ENCODE data around the gene MYLIP.

MYLIP gene

GRCh38 chr6:16145038-16145437, 16.2 kb downstream of the MYLIP start:
- DNase-seq = no peak

GRCh38 chr6:16146028-16146427, 17.1 kb downstream of the MYLIP start:
- DNase-seq = no peak

DNA sequence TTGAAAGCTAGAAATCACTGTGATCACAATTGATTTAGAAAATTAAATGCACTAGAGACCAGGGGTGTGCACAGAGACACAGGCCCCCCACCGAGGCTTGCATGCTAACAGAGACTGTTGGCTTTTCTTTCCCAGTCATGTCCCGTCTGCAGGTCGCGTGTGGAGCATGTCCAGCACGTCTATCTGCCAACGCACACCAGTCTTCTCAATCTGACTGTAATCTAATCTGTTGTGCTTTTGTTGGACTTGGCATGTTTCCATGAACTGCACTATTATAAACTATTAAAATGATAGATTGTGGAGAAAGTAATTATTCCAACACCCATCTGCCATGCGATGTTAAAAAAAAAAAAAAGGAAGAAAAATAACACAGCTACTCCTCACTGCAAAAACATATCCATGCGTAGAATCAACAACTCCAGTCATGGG, 17.7 kb downstream of the MYLIP start:
- DNase-seq = no peak

- no peak for DNase-seq
These were observed 19.6 kb downstream of the MYLIP start for GRCh38 chr6:16148498-16148897.

DNA sequence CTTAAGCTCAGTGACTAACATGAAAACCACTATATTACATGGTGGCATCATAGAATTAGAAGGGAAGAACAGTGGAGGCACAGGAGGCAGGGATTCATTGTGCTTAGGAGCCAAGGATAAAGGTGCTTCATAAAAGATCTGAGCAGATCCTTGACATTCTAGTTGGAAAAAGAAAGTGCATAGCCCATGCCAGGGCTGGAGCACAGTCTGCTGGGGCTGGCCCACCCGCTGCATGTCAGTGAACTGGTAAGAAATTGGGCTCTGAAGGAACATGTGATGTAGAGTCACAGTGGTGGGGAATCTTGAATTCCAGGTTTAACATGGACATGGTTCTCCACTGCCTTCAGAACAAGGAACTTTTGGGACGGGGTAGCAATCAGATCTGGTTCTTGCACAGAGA, 20.4 kb downstream of the MYLIP start:
- no peak for DNase-seq

- DNase-seq = no peak
These were observed 21.2 kb downstream of the MYLIP start for GRCh38 chr6:16150098-16150497.

- DNase-seq = no peak
These were observed 24.4 kb downstream of the MYLIP start for GRCh38 chr6:16153211-16153820.

DNA sequence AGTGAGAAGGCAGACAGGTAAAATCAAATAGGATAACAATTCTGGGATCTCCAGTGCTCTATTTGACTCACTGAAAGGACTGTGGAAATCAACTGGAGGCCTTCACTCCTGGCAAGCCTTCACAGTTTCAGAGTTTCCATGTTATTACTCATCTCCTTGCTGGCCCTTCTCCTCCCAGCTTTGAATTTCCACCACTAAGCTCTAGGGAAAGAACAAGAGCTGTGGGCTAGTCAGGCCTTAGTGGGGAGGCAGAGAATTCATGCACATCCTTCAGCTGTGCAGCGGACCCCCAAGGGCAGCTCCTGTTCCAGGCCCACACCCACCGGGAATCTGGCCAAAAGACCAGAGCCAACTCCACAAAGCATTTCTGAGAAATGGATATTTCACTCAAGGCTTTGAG, 26.0 kb downstream of the MYLIP start:
- DNase-seq = no peak

- no peak for DNase-seq
These were observed 28.6 kb downstream of the MYLIP start for GRCh38 chr6:16157492-16157891.

GRCh38 chr6:16157909-16158308, 29.0 kb downstream of the MYLIP start:
- DNase-seq = no peak

DNA sequence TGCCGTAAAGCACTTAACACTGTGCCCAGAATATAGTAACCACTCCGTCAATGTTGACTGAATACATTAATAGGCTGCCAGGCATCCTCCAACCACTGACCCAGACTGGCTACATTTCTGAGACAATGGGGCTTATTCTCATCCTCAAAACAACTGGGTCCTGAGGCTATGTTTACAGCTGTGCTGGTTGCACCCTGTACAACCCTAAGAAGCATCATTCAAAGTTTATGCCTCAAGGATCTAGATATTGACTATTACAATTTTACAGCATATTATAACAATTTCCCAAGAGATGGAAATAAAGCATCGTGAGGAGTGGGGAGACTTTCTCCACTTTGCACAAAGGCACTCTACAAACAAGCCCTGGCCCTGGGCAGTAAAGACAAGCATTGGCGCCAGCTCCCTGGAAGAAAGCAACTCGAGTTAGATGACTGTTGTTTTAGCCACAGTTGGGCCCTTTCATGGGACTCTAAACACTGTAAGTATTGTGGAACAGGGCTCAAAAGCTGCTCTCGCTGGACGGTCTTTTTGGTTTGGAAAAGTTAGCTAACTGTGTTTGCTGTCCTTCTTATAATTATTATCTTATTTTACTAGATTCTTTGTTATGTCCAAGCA, 30.2 kb downstream of the MYLIP start:
- no peak for DNase-seq

GRCh38 chr6:16160794-16161193, 31.9 kb downstream of the MYLIP start:
- DNase-seq = no peak

DNA sequence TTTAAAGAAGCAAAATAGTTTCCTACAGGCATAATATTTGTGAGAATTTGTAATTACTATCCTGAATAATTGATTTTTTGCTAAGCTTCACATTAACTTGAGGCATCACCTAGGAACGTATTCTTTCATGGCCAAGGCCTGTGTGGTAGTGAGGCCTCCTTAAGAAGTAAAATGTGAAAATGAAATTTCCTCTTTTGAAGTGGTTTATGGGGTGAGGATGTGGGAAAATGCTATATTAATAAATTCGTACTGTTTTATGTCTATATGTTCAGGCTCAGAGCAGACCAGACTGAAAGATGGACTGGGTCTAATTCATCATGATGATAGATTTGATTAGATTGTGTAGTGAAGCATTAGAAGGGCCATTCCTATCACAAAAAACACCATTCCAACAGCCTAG, 33.1 kb downstream of the MYLIP start:
- no peak for DNase-seq

- DNase-seq = no peak
These were observed 34.2 kb downstream of the MYLIP start for GRCh38 chr6:16163066-16163465.

GRCh38 chr6:16163535-16164300, 34.8 kb downstream of the MYLIP start:
- DNase-seq = no peak

GRCh38 chr6:16165641-16166040, 36.8 kb downstream of the MYLIP start:
- no peak for DNase-seq

DNA sequence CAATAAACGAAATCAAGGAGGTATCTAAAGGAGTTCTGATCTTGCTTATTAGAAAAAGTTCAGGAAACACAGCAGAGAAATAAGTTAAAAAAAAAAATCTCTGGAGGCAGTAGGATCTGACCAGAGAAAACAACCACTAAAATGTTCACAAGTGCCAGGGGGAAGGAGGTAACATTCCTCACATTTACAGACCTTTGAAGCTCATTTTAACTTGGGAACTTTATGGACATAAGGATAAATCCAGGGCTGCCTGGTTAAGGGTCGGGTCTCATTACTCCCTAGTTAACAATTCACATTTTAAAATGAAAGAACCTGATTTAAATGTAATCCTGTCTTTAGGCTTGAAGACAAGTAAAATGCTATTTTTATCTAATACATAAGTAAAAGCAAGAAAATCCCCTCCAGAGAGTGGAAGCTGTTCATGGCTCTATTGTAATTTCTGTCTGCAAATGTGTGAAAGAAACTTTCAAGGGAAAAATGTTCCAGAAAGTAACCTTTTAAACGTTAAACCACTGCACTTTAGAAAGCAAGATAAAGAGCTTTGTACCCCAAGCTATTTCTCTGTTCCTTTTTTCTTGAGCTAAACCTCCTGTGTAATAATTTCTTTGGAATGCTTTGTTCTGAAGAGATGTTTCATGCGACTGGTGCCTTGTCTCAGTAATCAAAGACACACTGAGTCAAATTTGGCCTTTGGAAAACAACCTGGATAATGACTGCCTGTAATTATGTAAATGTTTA, 38.2 kb downstream of the MYLIP start:
- DNase-seq = no peak

DNA sequence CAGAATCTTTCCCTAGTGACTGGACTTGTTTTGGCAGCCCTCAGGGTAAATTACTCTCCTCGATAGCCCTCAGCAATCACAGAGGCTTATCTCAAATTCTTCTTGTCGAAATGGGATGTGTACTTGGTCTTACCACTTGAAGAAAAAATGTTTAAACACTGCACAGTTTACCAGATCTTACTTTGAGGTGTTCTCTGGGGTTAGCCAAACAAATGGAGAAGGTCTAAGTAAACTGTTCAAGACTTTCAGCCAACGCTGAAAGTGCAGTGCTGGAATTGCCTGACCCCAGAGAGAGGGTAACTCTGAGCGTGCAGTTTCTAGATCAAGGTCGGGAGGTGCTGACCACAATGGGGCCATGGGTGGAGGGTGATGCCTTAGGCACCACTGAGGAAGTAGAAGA, 39.2 kb downstream of the MYLIP start:
- DNase-seq = no peak

- no peak for DNase-seq
These were observed 40.0 kb downstream of the MYLIP start for GRCh38 chr6:16168858-16169257.

DNA sequence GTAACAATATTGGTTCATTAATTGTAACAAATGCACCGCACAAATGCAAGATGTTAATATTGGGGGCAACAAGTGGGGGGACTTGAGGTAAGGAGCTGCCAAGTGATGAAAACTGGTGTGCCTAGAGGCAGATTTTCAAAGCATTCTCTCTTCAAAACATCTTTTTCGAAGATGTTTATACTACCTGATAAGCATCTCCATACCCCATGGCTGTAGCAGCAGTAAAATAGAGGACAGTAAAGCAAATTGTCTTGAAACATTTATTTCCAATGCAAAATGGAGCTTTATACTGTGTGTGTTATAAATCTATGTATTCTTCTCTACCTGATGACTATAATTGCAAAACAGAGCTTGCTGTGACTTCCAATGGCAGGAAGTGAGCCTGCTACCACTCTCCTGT, 42.5 kb downstream of the MYLIP start:
- DNase-seq = no peak

DNA sequence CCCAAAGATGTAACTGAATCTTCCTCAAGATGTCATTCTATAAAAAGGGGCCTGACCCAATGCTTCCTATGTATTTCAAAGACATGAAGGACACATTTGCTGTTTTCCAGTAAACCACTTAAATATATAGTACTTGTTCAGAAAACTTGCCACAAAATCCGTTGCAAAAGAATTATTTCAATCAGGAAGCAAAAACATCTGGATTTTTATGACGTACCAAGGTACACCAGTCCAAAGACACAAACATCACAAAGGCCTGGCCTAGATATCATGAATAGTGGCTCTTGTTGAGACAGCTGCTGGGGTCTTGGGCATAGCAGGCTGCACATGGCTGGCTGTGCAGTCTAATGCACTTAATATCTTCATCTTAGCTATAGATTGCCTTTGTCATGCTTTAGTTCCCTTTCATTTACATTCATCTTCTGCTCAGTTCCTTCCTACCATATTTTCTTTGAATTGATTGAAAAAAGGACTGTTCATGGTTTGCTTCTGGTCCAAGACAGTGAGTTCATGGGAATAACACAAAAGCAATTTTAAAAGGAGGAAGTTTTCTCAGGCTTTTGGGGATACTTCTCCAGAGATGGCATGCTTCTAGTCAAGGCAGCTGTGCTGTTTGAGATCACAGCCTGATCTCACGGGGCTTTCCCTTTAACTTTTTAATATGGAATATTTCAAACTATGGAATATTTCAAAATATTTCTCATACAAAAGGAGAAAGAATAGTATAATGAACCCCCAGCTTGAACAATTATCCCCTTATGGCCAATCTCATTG, 44.5 kb downstream of the MYLIP start:
- DNase-seq = no peak

- DNase-seq = no peak
These were observed 45.7 kb downstream of the MYLIP start for GRCh38 chr6:16174416-16175078.

Data from activated T-cell treated with anti-CD3 and anti-CD28 coated beads for 4 hours (primary cell).